ENCODE data around the gene DDAH1. TPM values are rescaled to one million over a fixed set of nuclear protein-coding genes. Genes with fewer than 3 reads are reported as not detected.

The DDAH1 gene
- polyA plus RNA-seq, 1 donor, result 52.8 TPM

GRCh38 chr1:85440612-85441011, 24.3 kb downstream of the DDAH1 start:
- no peak for DNase-seq (ENCODE audit: low read depth)

GRCh38 chr1:85438353-85438752, 26.6 kb downstream of the DDAH1 start:
- no peak for DNase-seq (ENCODE audit: low read depth)

- DNase-seq (ENCODE audit: low read depth), result no peak
These were observed 27.8 kb downstream of the DDAH1 start for GRCh38 chr1:85437139-85437538.

GRCh38 chr1:85433096-85433495, 31.9 kb downstream of the DDAH1 start:
- no peak for DNase-seq (ENCODE audit: low read depth)

- no peak for DNase-seq (ENCODE audit: low read depth)
These were observed 36.4 kb downstream of the DDAH1 start for GRCh38 chr1:85428471-85429089.

GRCh38 chr1:85427849-85428248, 37.1 kb downstream of the DDAH1 start:
- no peak for DNase-seq (ENCODE audit: low read depth)

GRCh38 chr1:85427331-85427730, 37.6 kb downstream of the DDAH1 start:
- DNase-seq (ENCODE audit: low read depth), result no peak

- DNase-seq (ENCODE audit: low read depth), result no peak
These were observed 43.8 kb downstream of the DDAH1 start for GRCh38 chr1:85421179-85421578.

GRCh38 chr1:85420199-85420598, 44.8 kb downstream of the DDAH1 start:
- DNase-seq (ENCODE audit: low read depth), result no peak

GRCh38 chr1:85417876-85418275, 47.1 kb downstream of the DDAH1 start:
- DNase-seq (ENCODE audit: low read depth), result no peak

- DNase-seq (ENCODE audit: low read depth), result no peak
These were observed 47.9 kb downstream of the DDAH1 start for GRCh38 chr1:85417017-85417416.

- DNase-seq (ENCODE audit: low read depth), result no peak
These were observed 51.8 kb downstream of the DDAH1 start for GRCh38 chr1:85413169-85413568.

GRCh38 chr1:85411567-85412305, 53.2 kb downstream of the DDAH1 start:
- DNase-seq (ENCODE audit: low read depth), result no peak

- DNase-seq (ENCODE audit: low read depth), result no peak
These were observed 55.4 kb downstream of the DDAH1 start for GRCh38 chr1:85409516-85409915.

GRCh38 chr1:85407746-85408377, 57.1 kb downstream of the DDAH1 start:
- no peak for DNase-seq (ENCODE audit: low read depth)

- peak; percentile 93 for DNase-seq (ENCODE audit: low read depth)
These were observed 57.9 kb downstream of the DDAH1 start for GRCh38 chr1:85406887-85407533.

GRCh38 chr1:85406081-85406480, 58.9 kb downstream of the DDAH1 start:
- DNase-seq (ENCODE audit: low read depth), result no peak

GRCh38 chr1:85404408-85404807, 60.6 kb downstream of the DDAH1 start:
- peak; percentile 62 for DNase-seq (ENCODE audit: low read depth)

GRCh38 chr1:85398391-85399064, 66.4 kb downstream of the DDAH1 start:
- no peak for DNase-seq (ENCODE audit: low read depth)

GRCh38 chr1:85397490-85398032, 67.4 kb downstream of the DDAH1 start:
- no peak for DNase-seq (ENCODE audit: low read depth)

GRCh38 chr1:85396194-85396593, 68.8 kb downstream of the DDAH1 start:
- DNase-seq (ENCODE audit: low read depth), result no peak

- no peak for DNase-seq (ENCODE audit: low read depth)
These were observed 70.8 kb downstream of the DDAH1 start for GRCh38 chr1:85394130-85394529.

All from forelimb muscle (tissue), 1 donor.